Measurements from ENCODE around the gene CHST5. TPM values are rescaled to one million over a fixed set of nuclear protein-coding genes. Genes with fewer than 3 reads are reported as not detected.

CHST5 gene
- polyA plus RNA-seq (ENCODE audit: insufficient read length): 1.1 TPM
- long read RNA-seq, donor 1, partial matches to known transcripts: 0 of 1 reads
- long read RNA-seq, donor 1, other reads (novel, unspliced or antisense): 0 of 1 reads
- long read RNA-seq, donor 2: 0 reads
- long read RNA-seq, donor 3: 0 reads
- long read RNA-seq, donor 4: 0 reads
- long read RNA-seq, donor 5: 0 reads
- long read RNA-seq, donor 6: 0 reads
- long read RNA-seq, donor 7: 0 reads
- long read RNA-seq, donor 8: 0 reads

- DNase-seq: no peak
Measured at GRCh38 chr16:75535901-75536300, at the start of gene CHST5. Gene CHST5, minus strand, starts transcription at chr16:75536108. Its CDS starts 5,724 bp downstream, at chr16:75530384.

- DNase-seq: no peak
Measured at GRCh38 chr16:75584108-75584507, 48.2 kb upstream of the CHST5 start.

GRCh38 chr16:75579281-75579834 is 43.5 kb upstream of the CHST5 start:
- DNase-seq: no peak

GRCh38 chr16:75578725-75579124 is 42.8 kb upstream of the CHST5 start:
- DNase-seq: no peak

- no peak for DNase-seq
Measured at GRCh38 chr16:75578212-75578611, 42.3 kb upstream of the CHST5 start.

- no peak for DNase-seq
Measured at GRCh38 chr16:75576384-75576811, 40.5 kb upstream of the CHST5 start.

GRCh38 chr16:75575958-75576357 is 40.0 kb upstream of the CHST5 start:
- DNase-seq: no peak

GRCh38 chr16:75573955-75574354 is 38.0 kb upstream of the CHST5 start:
- DNase-seq: no peak

GRCh38 chr16:75572864-75573542 is 37.1 kb upstream of the CHST5 start:
- DNase-seq: no peak

GRCh38 chr16:75570396-75571065 is 34.6 kb upstream of the CHST5 start:
- no peak for DNase-seq

GRCh38 chr16:75567911-75568310 is 32.0 kb upstream of the CHST5 start:
- DNase-seq: no peak

- no peak for DNase-seq
Measured at GRCh38 chr16:75566758-75567255, 30.9 kb upstream of the CHST5 start.

GRCh38 chr16:75566040-75566757 is 30.3 kb upstream of the CHST5 start, which contains the start of gene GABARAPL2:
Gene GABARAPL2, plus strand, starts transcription at chr16:75566379. Its CDS starts 108 bp downstream, at chr16:75566487.
- DNase-seq: peak; percentile 88

GRCh38 chr16:75565640-75566039 is 29.7 kb upstream of the CHST5 start:
- no peak for DNase-seq

- peak; percentile 18 for DNase-seq
Measured at GRCh38 chr16:75559564-75560372, 23.9 kb upstream of the CHST5 start.

GRCh38 chr16:75558846-75559401 is 23.0 kb upstream of the CHST5 start:
- no peak for DNase-seq

GRCh38 chr16:75556431-75556950 is 20.6 kb upstream of the CHST5 start:
- no peak for DNase-seq

GRCh38 chr16:75555707-75556430 is 20.0 kb upstream of the CHST5 start, which contains the start of gene TMEM231:
Gene TMEM231, minus strand, starts transcription at chr16:75556252. Its CDS starts 43 bp downstream, at chr16:75556209.
- DNase-seq: peak; percentile 93

GRCh38 chr16:75555213-75555706 is 19.4 kb upstream of the CHST5 start:
- peak; percentile 90 for DNase-seq

Data from left kidney (tissue), 8 donors.